CD4-positive, alpha-beta T cell treated with Interleukin-4 for 1 hour (primary cell): ENCODE measurements around the gene PUM2.

ENCODE experiments used
- DNase-seq, 2 donors: peaks; one replicate each; pipeline ENCODE4 v3.0.0-alpha.2; 2020 to 2022

Gene PUM2

GRCh38 chr2:20343128-20343527, 7.5 kb downstream of the PUM2 start:
- DNase-seq = no peak

GRCh38 chr2:20339012-20339411, 11.6 kb downstream of the PUM2 start:
- DNase-seq = no peak

GRCh38 chr2:20334605-20335203, 15.9 kb downstream of the PUM2 start:
- DNase-seq = no peak

- DNase-seq = no peak
Observed at GRCh38 chr2:20333738-20334137, 16.9 kb downstream of the PUM2 start.

- DNase-seq = no peak
Observed at GRCh38 chr2:20330192-20330591, 20.5 kb downstream of the PUM2 start.

GRCh38 chr2:20327370-20327769, 23.3 kb downstream of the PUM2 start:
- no peak for DNase-seq

- peak; percentile 48 to 63 for DNase-seq
Observed at GRCh38 chr2:20326163-20326780, 24.4 kb downstream of the PUM2 start.

- DNase-seq = no peak
Observed at GRCh38 chr2:20322527-20323300, 27.9 kb downstream of the PUM2 start.

- DNase-seq = no peak
Observed at GRCh38 chr2:20317690-20318089, 33.0 kb downstream of the PUM2 start.

- no peak for DNase-seq
Observed at GRCh38 chr2:20317197-20317596, 33.4 kb downstream of the PUM2 start.

- no peak for DNase-seq
Observed at GRCh38 chr2:20314562-20315501, 35.8 kb downstream of the PUM2 start.

GRCh38 chr2:20313659-20314058, 37.0 kb downstream of the PUM2 start:
- DNase-seq = no peak

GRCh38 chr2:20309001-20309400, 41.6 kb downstream of the PUM2 start:
- DNase-seq = no peak

GRCh38 chr2:20307311-20307710, 43.3 kb downstream of the PUM2 start:
- no peak for DNase-seq

- DNase-seq = no peak
Observed at GRCh38 chr2:20304411-20304810, 46.2 kb downstream of the PUM2 start.

- no peak for DNase-seq
Observed at GRCh38 chr2:20303966-20304365, 46.7 kb downstream of the PUM2 start.

GRCh38 chr2:20302019-20302418, 48.6 kb downstream of the PUM2 start:
- DNase-seq = no peak

- no peak for DNase-seq
Observed at GRCh38 chr2:20300656-20301055, 50.0 kb downstream of the PUM2 start.

- no peak for DNase-seq
Observed at GRCh38 chr2:20299113-20299512, 51.5 kb downstream of the PUM2 start.

GRCh38 chr2:20294231-20294630, 56.4 kb downstream of the PUM2 start:
- DNase-seq = no peak

GRCh38 chr2:20292984-20293383, 57.7 kb downstream of the PUM2 start:
- DNase-seq = no peak

- DNase-seq = no peak
Observed at GRCh38 chr2:20291846-20292408, 58.7 kb downstream of the PUM2 start.

- peak in 1 of 2 donors; percentile 17 for DNase-seq
Observed at GRCh38 chr2:20291106-20291564, 59.5 kb downstream of the PUM2 start.
